LNCAP (cell line): Measurements from ENCODE around the gene WASF1.
A peak's percentile ranks its signal among the peaks of the same experiment; 100 is the strongest.

Experiments used
- TF ChIP-seq, protein P1 (sequence below): fragments of 450-650 bp; IDR thresholded peaks from 2 replicates; pipeline ENCODE4 v1.5.1; 2017; ENCODE audit warnings: mild to moderate bottlenecking

WASF1 gene

DNA sequence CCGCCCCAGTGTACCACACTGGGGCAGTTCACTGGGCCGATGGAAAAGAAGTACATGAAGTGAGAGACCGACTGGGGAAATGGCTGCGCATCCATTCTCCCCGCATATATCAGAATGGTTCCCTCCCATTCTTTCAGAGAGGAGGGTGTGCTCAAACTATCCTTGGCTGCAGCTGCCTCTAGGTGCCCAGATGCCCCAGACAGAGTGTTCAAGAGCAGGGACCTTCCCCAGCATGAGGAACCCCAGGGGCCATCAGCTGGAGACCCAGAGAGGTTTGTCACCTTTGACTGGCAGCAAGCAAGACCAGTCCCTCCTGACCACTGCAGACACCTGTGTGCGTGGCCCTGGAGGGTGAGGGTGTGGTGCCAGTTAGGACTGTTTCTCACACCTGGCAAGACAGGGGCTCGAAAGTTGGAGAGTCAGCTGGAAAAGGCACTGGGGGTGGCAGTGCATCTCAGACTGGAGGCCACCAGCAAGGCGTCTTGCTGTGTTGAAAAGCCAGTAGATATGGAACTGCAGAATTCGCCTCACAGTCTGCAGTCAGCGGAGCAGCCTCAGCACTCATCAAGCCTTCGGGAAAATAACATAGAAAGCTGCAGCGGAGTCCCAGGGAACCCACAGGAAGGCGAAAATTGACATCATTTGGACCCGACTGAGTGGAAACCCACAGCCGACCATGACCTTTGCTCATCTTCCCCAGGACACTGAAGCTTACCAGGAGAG is 124.6 kb downstream of the WASF1 start:
- TF ChIP-seq, protein P1, sequence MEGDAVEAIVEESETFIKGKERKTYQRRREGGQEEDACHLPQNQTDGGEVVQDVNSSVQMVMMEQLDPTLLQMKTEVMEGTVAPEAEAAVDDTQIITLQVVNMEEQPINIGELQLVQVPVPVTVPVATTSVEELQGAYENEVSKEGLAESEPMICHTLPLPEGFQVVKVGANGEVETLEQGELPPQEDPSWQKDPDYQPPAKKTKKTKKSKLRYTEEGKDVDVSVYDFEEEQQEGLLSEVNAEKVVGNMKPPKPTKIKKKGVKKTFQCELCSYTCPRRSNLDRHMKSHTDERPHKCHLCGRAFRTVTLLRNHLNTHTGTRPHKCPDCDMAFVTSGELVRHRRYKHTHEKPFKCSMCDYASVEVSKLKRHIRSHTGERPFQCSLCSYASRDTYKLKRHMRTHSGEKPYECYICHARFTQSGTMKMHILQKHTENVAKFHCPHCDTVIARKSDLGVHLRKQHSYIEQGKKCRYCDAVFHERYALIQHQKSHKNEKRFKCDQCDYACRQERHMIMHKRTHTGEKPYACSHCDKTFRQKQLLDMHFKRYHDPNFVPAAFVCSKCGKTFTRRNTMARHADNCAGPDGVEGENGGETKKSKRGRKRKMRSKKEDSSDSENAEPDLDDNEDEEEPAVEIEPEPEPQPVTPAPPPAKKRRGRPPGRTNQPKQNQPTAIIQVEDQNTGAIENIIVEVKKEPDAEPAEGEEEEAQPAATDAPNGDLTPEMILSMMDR, result no peak

DNA sequence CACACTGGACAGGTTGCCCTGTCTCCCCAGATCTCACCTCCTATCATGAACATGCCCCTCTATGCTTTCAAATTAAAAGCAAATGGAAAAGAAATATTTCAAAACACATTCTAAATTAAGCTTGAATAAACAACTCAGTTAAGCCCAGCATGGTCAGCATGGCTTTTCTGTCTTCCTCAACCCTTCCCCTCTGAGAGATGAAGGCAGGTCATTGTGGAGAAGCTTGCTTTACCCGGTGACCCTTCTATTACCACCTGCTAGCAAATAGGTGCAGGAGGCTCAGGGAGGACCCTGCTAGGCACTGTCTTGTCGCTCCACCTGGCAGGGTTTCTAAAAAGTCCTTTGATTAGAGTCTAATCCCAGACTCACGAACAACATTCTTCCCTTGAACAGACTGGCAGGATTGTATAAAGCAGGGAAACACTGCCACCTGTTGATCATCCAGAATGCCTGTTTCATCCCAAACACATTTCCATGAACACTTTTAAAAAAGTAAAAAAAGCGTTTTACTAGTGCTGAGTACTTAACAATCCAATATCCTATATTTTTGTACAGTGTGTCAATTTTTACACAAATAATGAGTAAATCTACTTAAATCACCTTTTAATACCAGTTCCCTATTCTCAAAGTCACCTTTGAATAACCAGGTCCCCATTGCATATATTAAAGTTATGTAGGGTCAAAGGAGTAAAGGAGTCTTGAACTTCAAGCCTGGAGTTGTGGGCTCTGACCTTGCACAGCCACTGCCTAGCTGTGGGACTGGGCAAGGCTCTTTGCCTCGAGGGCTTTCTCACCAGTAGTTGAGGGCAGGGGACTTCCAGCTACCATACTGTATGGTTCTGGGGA is 125.9 kb downstream of the WASF1 start:
- TF ChIP-seq, protein P1, result peak; percentile 82

DNA sequence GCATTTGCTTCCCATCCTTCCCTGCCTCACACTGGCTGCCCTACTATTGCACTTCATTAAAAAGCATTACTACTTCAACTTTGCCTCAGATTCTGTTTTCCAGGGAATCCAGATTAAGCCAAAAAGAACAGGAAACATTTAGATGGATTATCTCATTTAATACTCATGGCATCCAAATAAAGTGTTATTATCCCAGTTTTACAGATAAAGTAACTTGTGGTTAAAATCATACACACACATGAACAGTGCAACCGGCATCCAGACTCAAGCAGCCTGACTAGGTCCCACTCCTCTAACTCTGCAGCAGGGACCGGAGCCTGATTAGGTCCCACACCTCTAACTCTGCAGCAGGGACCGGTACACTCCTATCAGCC is 129.0 kb downstream of the WASF1 start:
- TF ChIP-seq, protein P1, result no peak
